HL-60 (cell line): ENCODE results near the gene UBE2E2.

ENCODE experiments used
- GABPA ChIP-seq: IDR thresholded peaks from 2 replicates; pipeline ENCODE4 v1.6.1; 2012; ENCODE audit warnings: low read depth
- POLR2AphosphoS5 ChIP-seq: IDR thresholded peaks from 2 replicates; pipeline ENCODE4 v1.6.1; 2012; ENCODE audit warnings: low read depth
- SPI1 ChIP-seq: IDR thresholded peaks from 2 replicates; pipeline ENCODE4 v1.6.1; 2012; ENCODE audit warnings: low read depth, mild to moderate bottlenecking, borderline replicate concordance
- TF ChIP-seq, protein P1 (sequence below): IDR thresholded peaks from one replicate; pipeline ENCODE4 v1.5.1; 2011; ENCODE audit warnings: low read length, control low read depth, inconsistent platforms; ENCODE audit not compliant: insufficient read depth
- TF ChIP-seq, protein P2 (sequence below): IDR thresholded peaks from 2 replicates; pipeline ENCODE4 v1.6.1; 2012; ENCODE audit warnings: low read depth; ENCODE audit not compliant: insufficient replicate concordance

DNA sequence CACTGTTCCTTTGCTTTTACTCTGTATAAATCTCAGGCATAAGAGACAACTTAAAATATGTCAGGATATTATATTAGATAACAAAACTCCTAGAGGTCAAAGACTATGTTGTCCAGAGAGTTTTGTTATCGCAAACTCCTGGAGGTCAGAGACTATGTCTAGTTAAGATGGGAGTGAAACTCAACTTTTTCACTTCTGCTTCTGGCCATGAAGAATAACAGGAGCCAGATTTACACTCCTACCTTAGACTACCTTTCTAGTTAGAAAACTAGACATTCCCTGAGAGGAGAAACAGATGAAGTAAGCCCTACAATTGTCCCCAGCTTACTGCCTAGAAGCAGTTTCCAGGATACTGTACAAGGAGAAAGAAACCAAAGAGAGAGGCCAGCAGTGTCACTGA, 347.3 kb downstream of the UBE2E2 start:
- TF ChIP-seq, protein P1, sequence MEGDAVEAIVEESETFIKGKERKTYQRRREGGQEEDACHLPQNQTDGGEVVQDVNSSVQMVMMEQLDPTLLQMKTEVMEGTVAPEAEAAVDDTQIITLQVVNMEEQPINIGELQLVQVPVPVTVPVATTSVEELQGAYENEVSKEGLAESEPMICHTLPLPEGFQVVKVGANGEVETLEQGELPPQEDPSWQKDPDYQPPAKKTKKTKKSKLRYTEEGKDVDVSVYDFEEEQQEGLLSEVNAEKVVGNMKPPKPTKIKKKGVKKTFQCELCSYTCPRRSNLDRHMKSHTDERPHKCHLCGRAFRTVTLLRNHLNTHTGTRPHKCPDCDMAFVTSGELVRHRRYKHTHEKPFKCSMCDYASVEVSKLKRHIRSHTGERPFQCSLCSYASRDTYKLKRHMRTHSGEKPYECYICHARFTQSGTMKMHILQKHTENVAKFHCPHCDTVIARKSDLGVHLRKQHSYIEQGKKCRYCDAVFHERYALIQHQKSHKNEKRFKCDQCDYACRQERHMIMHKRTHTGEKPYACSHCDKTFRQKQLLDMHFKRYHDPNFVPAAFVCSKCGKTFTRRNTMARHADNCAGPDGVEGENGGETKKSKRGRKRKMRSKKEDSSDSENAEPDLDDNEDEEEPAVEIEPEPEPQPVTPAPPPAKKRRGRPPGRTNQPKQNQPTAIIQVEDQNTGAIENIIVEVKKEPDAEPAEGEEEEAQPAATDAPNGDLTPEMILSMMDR = no peak
- TF ChIP-seq GABPA (no peak), POLR2AphosphoS5 (no peak), SPI1 (no peak)
- TF ChIP-seq, protein P2, sequence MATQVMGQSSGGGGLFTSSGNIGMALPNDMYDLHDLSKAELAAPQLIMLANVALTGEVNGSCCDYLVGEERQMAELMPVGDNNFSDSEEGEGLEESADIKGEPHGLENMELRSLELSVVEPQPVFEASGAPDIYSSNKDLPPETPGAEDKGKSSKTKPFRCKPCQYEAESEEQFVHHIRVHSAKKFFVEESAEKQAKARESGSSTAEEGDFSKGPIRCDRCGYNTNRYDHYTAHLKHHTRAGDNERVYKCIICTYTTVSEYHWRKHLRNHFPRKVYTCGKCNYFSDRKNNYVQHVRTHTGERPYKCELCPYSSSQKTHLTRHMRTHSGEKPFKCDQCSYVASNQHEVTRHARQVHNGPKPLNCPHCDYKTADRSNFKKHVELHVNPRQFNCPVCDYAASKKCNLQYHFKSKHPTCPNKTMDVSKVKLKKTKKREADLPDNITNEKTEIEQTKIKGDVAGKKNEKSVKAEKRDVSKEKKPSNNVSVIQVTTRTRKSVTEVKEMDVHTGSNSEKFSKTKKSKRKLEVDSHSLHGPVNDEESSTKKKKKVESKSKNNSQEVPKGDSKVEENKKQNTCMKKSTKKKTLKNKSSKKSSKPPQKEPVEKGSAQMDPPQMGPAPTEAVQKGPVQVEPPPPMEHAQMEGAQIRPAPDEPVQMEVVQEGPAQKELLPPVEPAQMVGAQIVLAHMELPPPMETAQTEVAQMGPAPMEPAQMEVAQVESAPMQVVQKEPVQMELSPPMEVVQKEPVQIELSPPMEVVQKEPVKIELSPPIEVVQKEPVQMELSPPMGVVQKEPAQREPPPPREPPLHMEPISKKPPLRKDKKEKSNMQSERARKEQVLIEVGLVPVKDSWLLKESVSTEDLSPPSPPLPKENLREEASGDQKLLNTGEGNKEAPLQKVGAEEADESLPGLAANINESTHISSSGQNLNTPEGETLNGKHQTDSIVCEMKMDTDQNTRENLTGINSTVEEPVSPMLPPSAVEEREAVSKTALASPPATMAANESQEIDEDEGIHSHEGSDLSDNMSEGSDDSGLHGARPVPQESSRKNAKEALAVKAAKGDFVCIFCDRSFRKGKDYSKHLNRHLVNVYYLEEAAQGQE = no peak
